ENCODE measurements around the gene ADAMTS9.

GRCh38 chr3:64653101-64653500, 34.7 kb downstream of the ADAMTS9 start:
- TF ChIP-seq, protein P1, sequence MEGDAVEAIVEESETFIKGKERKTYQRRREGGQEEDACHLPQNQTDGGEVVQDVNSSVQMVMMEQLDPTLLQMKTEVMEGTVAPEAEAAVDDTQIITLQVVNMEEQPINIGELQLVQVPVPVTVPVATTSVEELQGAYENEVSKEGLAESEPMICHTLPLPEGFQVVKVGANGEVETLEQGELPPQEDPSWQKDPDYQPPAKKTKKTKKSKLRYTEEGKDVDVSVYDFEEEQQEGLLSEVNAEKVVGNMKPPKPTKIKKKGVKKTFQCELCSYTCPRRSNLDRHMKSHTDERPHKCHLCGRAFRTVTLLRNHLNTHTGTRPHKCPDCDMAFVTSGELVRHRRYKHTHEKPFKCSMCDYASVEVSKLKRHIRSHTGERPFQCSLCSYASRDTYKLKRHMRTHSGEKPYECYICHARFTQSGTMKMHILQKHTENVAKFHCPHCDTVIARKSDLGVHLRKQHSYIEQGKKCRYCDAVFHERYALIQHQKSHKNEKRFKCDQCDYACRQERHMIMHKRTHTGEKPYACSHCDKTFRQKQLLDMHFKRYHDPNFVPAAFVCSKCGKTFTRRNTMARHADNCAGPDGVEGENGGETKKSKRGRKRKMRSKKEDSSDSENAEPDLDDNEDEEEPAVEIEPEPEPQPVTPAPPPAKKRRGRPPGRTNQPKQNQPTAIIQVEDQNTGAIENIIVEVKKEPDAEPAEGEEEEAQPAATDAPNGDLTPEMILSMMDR (conservative IDR thresholded peaks at IDR 0.05; ENCODE audit: low read length), result no peak
- no peak for TF ChIP-seq EZH2phosphoT487 (IDR thresholded peaks at IDR 0.05; ENCODE audit: borderline replicate concordance)

Data from Loucy (cell line).